GM19043 (cell line): ENCODE data around the gene DGKI.
A peak's percentile ranks its signal among the peaks of the same experiment; 100 is the strongest.

Source experiments
- ATAC-seq: cut with Tn5 transposase; IDR thresholded peaks from one replicate; pipeline ENCODE4 v1.9.1; 2021; ENCODE audit warnings: low read depth; ENCODE audit not compliant: unreplicated experiment

Gene DGKI

GRCh38 chr7:137694405-137694804 lies 152.4 kb downstream of the DGKI start:
- ATAC-seq = peak; percentile 82

GRCh38 chr7:137692399-137692798 lies 154.4 kb downstream of the DGKI start:
- no peak for ATAC-seq

DNA sequence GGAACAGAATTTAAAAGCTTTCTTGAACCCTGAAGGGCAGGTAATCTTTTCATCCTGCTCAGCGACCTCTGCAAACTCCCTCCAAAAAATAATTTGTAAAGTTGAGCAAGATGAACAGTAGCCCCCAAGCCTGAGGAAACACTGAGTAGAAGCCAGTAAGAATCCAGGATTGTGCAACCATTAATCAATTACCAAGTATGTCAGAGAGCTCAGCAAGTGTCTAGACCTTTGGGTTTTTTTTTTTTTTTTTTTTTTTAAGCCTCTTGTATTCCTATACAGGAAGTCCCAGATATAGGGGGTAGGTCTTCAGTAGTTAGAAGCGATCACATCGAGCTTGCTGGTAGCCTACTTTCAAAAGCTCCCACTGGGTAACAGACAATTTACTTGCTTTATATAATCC lies 155.2 kb downstream of the DGKI start:
- ATAC-seq = no peak

DNA sequence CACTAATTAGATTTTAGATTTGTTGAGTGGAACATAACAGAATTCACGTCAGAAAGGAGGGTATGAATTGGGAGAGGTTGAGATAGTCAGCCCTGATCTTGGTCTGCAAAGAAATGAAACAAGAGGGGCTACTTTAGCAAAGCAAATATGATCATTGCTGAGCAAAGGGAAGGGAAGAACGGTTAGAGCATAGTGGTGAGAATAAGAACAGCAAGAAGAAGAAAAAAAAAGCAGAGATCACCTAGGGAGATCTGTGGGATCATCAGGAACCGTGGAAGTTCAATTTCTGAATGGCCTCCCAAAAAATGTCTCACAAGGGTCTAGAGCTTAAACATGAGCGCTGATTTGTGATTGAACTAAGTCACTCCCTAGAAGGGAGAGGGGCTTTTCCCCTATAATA lies 156.1 kb downstream of the DGKI start:
- no peak for ATAC-seq

GRCh38 chr7:137689761-137690160 lies 157.0 kb downstream of the DGKI start:
- ATAC-seq = no peak

- no peak for ATAC-seq
These were observed 159.1 kb downstream of the DGKI start for GRCh38 chr7:137687556-137688265.

- ATAC-seq = no peak
These were observed 161.2 kb downstream of the DGKI start for GRCh38 chr7:137685433-137686164.

DNA sequence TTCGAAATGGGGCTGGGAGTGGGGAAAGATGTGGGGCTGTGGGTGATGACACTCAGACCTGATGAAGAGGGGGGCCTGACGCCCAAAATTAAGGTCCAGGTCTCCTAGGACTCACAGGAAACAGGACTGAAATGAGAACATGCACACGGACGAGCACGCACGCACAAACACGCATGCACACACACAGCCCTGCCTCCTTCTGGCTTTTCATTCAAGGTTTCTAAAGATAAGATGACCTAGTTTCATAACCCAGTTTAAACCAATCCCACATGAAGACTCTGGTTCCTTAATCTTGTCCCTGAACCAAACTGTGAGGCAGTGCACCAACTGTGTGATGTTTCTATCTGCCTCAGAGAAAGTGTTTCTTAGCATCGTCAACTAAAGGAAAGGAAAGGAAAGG lies 162.0 kb downstream of the DGKI start:
- ATAC-seq = no peak

GRCh38 chr7:137684316-137684715 lies 162.5 kb downstream of the DGKI start:
- no peak for ATAC-seq

- ATAC-seq = no peak
These were observed 164.2 kb downstream of the DGKI start for GRCh38 chr7:137682596-137682995.

DNA sequence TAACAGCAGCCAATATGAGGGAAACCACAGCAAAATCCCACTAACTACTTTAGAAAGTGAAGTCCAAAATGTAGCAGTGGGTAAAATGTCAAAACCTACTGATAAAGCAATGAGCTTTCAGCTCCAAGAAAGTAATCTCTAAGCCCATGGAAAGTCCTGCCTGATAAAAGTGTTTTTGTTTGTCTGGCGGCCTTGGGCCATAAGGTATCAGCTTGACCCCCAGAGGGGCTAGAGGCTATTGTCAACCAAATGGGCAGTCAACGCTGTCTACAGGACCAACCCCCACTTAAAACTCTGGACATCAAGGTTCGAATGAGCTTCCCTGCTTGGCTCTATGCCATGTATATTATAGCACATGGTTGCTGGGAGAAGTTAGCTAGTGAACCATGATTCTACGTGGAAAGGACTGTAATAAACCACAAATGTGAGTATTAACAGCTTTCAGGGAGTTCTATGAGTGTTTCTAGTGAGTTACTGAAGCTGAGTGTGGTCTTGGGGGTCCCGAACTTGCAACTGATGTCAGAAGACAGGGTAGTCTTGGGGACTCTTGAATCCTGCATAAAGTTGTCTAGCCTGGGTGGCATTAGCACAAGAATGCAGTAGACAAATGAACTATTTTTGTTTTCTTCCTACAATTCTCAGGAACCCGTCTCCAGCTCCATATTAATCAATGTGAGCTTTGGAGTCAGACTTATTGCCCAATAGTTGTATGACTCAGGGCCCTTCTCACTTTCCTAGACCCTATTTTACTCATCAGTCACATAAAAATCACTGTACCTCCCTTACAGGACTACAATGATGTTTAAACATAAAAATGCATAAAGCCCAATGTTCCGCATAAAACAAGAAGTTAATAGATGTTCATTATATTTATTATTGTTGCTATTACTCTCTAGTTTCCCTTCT lies 164.9 kb downstream of the DGKI start:
- no peak for ATAC-seq

DNA sequence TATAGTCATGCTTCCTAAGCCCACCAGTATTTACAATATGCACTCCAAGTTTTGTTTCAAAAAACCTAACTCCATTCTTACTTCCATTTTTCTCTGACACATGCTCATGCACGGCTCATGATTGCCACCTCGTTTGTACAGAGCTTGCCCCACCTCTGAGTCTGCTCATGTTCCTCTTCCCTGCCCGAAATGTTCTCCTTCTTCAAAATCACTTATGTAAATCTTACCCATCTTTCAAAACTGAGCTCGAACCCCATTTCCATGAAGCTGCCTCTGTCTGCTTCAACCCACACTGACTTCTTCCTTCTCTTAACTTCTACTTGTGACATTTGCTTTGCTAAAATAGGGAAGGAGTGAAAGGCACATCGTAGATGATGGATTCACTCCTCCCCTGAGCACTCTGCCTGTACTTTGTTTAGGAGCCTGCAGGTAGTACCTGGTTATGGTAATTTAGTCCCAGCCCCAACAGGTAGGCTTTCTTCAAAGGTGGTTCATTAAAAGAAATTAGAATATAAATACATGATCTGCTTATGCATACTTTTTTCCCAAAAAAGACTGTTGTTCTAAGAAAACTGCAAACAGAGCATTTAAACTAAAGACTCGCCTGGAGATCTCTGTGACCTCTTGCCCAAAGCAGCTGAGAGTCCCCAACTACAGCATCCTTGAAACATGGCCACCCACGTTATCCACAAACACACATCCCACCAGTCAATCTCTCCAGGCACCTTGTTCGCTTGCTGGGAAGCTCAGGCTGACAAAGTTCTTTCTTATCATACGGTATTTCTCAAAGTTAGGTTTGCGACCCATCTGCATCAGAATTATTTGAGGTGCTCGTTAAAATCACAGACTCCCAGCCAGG lies 172.0 kb downstream of the DGKI start:
- no peak for ATAC-seq

GRCh38 chr7:137674048-137674447 lies 172.7 kb downstream of the DGKI start:
- no peak for ATAC-seq

DNA sequence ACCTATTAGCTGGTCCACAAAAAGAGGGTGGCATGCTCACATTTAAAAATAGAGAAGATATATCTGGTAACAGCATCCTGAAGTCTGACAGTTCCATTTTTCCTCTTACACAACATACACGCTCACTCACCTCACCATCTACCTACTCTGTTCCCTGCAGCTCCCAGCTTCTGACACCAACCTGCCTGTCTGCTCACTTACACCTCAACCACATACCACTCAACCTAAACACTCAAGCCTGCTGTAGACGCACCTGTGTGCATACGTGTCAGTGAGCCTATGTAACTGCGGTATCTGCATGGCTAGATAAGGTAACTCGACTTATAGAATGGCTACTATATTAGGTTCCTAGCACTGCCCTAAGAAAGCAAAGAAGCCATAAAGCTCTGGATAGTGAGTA lies 174.9 kb downstream of the DGKI start:
- ATAC-seq = no peak

DNA sequence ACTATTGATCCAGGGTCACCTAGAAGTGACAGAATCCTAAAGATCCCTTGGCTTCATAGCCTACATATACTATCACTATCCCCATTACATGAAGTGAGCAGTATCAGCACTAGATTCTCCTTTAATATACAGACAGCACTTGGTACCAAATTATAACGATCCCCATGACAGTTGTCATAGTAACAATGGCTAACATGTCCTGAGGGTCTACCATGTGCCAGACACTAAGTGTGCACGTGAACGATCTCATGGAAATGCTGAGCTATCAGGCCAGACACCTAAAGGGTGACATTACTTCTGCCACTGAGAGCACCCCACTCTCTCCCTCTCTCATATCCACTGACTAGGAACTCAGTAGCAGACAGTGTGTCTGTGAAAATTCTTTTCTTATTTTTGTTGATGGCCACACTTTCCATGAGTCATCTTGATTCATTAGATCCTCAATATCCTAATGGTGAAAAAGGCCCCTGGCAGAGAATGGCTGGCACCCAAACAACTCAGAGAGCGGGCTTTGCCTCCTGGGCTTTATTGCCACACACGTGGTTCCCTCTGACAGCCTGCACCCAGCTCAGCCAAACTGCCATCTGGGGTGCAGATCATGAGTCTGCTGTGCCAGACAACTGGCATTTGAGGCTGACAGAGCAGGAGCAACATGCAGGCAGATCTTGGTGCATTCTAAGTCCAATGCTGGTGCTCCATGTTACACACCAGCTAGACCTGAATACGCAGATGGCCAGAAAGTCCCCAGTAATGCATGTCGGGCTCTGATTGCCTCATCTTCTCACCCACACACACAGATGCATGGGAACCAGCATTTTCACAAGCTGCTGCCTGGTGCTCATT lies 176.3 kb downstream of the DGKI start:
- ATAC-seq = no peak

- no peak for ATAC-seq
These were observed 177.1 kb downstream of the DGKI start for GRCh38 chr7:137669706-137670105.

DNA sequence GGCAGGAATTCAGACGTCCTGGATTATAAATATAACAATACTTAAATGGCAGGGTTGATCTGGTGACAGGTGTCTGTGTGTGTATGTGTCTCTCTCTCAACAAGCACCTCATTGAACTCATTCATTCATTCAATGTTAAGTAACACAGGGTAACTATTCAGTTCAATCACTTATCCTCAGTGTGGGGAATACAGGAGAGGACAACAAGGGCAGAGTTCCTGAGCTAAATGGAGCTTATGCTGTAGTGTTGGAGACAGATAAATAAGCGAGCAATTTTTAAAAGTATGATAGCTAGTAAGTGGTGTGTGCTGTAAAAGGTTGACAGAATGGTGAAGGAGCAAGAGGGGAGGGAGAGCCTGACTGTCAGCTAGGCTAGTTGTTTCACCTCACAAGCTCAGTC lies 178.4 kb downstream of the DGKI start:
- no peak for ATAC-seq

GRCh38 chr7:137667633-137668387 lies 179.0 kb downstream of the DGKI start:
- no peak for ATAC-seq

- ATAC-seq = no peak
These were observed 181.9 kb downstream of the DGKI start for GRCh38 chr7:137664846-137665245.
